CD4-positive, alpha-beta T cell treated with Interleukin-21 for 1 hour (primary cell): ENCODE results near the gene NF2.

ENCODE experiments used
- DNase-seq: peaks from one replicate; pipeline ENCODE4 v3.0.0-alpha.2; 2020

Gene NF2

DNA sequence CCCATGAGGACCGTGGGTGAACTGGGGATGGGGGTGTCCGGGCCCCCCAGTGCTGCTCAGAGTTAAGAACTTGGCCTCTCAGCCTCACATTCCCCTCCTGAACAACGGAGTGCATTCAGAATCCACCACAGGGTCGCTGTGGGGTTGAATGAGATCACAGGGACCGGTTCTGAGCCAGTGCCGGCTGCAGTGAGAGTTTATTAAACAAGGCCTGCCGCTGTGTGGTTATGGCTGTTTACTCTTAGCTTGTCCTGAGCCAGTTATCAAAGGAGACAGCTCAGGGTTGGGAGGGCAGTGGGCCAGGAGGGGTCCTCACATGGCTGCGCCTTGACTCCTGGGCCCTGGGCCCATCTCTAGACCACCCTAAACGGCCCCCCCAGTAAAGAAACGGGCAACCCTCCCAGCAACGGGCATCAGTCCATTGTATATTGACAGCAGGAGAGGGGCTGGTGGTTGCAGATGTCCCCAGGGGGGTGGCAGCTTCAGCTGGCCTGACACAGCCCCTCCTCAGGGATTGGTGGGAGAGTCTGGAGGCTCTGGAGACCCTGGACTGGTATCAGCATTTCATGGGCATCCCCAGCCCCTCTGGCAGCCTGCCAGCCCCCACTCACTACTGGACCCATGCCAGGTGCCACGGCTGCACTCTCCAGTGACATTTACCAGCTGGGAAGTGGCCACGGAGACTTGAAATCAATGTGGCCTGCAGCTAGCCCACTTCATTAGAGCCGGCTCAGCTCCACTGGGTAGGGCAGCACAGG, 101.3 kb downstream of the NF2 start:
- no peak for DNase-seq

- DNase-seq: no peak
Observed at GRCh38 chr22:29705651-29706050, 102.2 kb downstream of the NF2 start.

DNA sequence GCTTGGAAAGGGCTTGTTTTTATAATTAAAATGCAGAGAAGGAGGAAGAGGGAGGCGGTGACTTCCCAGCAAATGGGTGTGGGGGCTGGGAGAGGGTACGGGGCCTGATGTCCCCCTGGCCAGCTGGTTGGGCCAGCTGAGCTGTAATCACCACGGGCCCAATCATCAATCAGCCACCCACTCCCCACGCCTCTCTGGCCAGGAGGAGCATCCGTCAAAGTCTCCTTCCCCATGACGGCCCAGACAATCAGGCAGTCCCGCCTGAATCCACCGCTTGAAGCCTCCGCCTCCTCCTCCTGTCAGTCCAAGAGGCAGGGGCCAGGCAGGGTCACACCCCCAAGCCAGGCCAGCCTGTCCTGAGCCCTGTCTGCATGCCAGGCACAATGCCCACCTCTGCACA, 103.1 kb downstream of the NF2 start:
- DNase-seq: no peak

DNA sequence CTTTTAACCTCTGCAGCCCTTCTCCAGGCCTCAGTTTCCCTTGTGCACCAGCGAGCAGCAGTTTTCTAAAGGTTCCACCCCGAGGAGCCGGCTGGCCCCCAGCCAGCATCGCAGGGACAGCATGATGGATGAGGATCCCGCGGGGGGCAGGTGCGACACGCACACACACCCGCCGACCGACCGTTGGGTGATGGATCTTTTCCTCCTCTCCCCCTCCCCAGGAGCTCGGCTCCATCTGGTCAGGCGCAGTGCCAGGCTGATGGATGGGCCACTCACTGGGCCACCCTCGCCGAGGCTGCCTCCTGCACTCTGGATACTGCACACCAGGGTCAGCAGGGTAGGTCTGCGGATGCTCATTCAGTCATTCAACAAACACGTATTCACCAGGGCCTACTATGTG, 103.6 kb downstream of the NF2 start:
- DNase-seq: no peak

DNA sequence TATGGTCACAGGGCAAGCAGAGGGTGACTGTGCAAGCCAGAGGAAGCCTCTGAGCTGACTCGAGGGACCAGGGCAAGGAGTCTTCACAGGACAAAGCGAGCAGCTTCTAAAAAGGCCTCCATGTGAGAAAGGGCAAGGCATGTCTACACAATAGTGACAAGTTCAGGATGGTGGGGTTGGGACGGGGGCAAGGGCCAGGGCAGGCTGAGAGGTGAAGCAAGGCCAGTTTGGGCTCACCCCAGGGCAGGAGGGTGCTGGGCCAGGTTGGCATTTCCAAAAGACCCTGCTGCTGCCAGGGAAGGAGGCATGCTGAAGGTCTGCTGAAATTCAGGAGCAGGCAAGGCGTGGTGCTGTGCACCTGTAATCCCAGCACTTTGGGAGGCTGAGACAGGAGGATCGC, 104.0 kb downstream of the NF2 start:
- no peak for DNase-seq

DNA sequence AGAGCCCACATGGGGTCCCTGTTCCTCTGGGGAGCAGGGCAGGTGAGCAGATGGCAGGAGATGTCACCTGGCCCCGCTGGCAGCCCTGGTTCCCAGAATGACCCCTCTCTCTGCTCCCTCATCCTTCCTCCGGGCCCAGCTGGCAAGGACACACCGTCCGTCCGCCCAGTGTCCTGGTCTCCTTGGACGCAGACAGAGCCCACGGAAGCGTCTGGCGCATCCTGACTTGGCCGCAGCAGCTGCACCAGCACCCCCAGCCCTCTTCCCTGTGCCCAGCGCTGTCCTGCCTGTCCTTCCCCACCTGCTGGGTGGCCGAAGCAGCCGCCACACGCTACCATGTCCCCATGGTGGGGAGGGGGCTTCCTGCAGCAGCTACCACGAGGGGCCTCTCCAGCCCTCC, 106.8 kb downstream of the NF2 start:
- DNase-seq: no peak

- no peak for DNase-seq
Observed at GRCh38 chr22:29710922-29711593, 107.6 kb downstream of the NF2 start.

- DNase-seq: no peak
Observed at GRCh38 chr22:29712119-29712518, 108.7 kb downstream of the NF2 start.

GRCh38 chr22:29713156-29713727, 109.8 kb downstream of the NF2 start:
- DNase-seq: no peak

- no peak for DNase-seq
Observed at GRCh38 chr22:29715240-29715639, 111.8 kb downstream of the NF2 start.

GRCh38 chr22:29715705-29716104, 112.3 kb downstream of the NF2 start:
- no peak for DNase-seq

- no peak for DNase-seq
Observed at GRCh38 chr22:29716814-29717545, 113.5 kb downstream of the NF2 start.

- DNase-seq: no peak
Observed at GRCh38 chr22:29717789-29718188, 114.4 kb downstream of the NF2 start.

DNA sequence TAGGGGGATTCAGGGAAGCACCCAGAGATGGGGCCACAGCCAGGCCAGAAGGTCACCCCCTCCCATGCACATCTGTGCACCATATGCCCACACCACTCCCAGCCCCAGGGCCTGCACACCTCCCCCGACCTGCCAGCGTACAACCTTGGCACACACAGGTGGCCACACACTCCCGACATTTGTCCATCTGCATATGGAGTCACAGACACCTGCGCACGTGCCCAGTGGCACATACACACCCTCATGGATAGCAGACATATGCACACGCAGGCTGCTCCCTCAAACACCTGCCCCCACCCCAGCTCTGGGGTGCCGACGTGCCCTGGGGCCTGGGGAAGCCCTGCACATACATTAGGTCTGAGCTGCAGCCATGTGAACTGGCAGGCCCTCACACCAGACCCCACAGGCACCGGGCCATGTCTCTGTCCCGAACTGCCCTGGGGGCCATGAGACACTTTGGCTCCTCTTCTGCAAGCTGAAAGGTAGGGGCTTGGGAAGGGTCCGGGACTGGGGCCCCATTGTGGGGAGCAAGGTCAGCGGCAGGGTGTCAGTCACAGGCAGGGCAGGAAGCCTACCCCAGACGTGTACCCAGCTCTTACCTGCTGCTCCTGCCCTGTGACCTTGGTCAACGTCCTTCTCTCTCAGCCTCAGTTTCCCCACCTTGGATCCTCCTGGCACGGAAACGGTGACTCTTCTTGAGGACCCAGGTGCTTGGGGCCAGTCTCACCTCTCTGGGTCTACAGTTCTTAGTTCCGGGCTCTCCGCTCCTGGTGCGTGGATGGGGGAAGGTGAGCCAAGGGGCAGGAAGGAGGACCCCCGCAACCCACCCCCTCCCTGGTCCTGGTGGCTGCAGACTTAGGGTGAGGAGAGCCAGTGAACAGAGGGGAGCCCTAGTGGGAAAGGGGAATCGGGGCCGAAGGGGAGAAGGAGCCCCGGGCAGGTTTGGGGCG, 115.8 kb downstream of the NF2 start:
- DNase-seq: no peak

DNA sequence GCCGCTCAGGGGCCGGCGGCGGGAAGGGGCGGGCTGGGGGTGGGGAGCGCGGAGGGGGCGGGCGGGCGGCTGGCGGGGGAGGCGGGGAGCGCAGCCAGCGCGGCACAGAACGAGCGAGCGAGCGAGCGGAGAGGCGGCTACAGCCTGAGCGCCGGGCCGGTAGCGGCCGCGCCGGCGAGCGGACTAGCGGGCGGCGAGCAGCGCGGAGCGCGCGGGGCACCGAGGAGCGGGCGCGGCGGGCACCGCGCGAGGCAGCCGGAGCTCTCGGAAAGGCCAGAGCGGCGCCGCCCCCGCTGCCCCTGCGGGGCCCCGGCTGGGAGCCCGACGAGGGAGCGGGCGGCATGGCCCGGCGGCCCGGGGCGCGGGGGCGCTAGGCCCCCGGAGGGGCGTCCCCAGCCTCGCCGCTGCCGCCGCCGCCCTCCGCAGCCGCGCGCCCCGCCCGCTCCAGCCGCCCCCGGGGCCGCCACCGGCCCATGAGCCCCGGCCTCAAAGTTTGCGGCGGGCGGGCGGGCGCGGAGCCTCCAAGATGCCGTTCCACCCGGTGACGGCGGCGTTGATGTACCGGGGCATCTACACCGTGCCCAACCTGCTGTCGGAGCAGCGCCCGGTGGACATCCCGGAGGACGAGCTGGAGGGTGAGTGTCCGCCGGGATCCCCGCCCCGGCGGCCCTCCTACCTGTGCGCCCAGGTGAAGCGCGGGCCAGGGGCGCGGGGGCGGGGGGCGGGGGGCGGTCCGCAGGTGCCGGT, 116.6 kb downstream of the NF2 start, which contains the start of gene CABP7:
CABP7 (plus strand) TSS at position 105 of the 747 bp plus-strand sequence; CDS start at position 527, 422 bp downstream.
- DNase-seq: no peak

DNA sequence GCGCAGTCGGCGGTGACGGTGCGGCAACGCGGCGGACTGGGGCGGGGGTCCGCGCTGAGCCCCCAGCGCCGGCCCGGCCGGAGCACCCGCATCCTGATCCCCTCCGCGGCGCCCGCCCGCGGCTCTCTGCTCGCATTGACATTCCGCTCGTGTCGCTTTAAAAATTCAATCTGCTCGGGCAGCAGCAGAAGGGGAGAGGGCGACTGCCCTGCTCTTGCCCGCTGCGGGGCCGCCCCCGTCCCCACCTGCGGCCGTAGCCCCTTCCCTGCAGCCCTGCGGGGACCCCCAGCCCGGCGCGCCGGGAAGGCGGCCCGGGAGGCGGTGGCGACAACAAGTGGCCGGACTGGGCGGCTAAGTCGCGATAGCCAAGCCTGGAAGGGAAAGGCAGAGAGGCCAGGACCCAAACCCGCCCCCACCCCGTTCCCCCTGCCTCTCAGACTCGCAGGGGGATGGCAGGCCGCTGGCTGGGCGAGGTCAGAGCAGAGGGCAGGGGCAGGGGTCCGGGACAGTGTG, 117.4 kb downstream of the NF2 start:
- DNase-seq: no peak

- DNase-seq: no peak
Observed at GRCh38 chr22:29722151-29722550, 118.7 kb downstream of the NF2 start.

GRCh38 chr22:29722587-29722986, 119.2 kb downstream of the NF2 start:
- DNase-seq: no peak

DNA sequence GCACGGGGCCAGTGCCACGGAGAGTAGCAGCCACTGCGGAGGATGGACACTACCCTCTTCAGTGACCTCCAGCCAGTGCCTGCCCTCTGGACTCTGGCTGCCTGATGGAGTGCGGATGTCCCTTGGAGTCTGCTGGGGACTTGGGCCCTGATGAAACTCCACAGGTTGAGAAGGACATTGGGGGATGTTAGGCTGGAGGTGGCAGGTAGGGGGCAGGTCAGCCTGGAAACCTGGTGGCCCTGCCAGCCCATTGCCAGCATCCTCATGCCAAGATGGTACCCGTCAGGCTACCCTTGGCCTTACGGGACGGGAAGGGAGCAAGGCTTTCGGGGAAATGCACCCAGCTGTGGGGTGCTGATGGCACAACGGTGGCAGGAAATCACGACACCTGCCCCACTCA, 120.3 kb downstream of the NF2 start:
- DNase-seq: no peak

DNA sequence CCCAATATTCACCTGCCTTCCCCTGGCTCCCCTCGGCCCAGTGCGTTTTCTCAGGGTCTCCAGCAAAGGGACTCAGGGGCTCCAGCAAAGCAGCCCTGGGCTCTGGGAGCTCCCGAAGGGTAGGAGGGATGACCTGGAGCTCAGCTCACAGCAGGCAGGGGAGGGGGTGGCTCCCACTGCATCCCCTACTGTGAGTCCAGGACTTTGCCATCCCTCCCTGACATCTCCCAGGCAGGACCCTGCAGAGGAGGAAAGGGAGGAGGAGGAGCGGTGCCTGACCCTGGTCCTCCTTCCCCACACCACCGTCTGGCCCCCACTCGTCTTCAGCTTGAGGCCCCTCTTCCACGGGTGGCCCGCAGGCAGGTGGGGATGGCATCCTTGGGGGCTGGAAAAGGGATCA, 121.4 kb downstream of the NF2 start:
- DNase-seq: no peak

DNA sequence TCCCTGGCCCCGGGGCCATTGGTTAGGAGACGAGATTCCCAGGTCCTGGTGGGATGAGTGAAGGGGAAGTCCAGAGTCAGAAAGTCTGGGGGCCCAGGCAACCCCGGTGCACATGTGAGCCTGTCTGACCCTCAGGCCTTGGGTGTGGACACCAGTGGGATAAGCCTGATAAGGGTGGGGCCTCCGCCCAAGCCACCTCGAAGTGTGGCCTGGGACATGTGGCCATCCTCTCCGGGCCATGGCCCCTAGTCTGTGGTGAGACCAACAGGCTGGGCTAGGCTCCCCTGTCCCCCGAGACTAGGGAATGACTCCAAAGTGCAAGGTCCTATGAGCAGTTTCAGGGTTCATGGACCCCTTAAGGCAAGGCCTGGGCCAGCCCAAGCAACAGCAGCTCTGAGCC, 122.7 kb downstream of the NF2 start:
- no peak for DNase-seq
